Mucosa of gallbladder (tissue), 1 donor: ENCODE results near the gene GAP43. TPM values are rescaled to one million over a fixed set of nuclear protein-coding genes. Genes with fewer than 3 reads are reported as not detected.
A peak's percentile ranks its signal among the peaks of the same experiment; 100 is the strongest.

ENCODE experiments used
- DNase-seq: peaks from one replicate; pipeline ENCODE4 v3.0.0-alpha.2; 2020; ENCODE audit warnings: low spot score
- total RNA-seq: library from RNA; stranded (reverse); gene quantifications from one replicate; pipeline ENCODE4 v1.2.1, GENCODE V29; 2021
- donor health status: DM: no; HTN: no; CAD: no.

The GAP43 gene
- total RNA-seq, 1 donor from 2014 or later = 1.8 TPM

- no peak for DNase-seq
Measured at GRCh38 chr3:115662356-115662755, 39.0 kb downstream of the GAP43 start.

- DNase-seq = no peak
Measured at GRCh38 chr3:115663414-115663813, 40.1 kb downstream of the GAP43 start.

GRCh38 chr3:115666081-115666480, 42.8 kb downstream of the GAP43 start:
- DNase-seq = no peak

- no peak for DNase-seq
Measured at GRCh38 chr3:115666920-115667737, 43.8 kb downstream of the GAP43 start.

GRCh38 chr3:115667738-115668065, 44.4 kb downstream of the GAP43 start:
- DNase-seq = no peak

GRCh38 chr3:115670911-115671310, 47.6 kb downstream of the GAP43 start:
- no peak for DNase-seq

GRCh38 chr3:115671761-115672455, 48.6 kb downstream of the GAP43 start:
- no peak for DNase-seq

- DNase-seq = no peak
Measured at GRCh38 chr3:115673881-115674280, 50.6 kb downstream of the GAP43 start.

GRCh38 chr3:115676336-115676735, 53.0 kb downstream of the GAP43 start:
- no peak for DNase-seq

- no peak for DNase-seq
Measured at GRCh38 chr3:115680803-115681345, 57.6 kb downstream of the GAP43 start.

GRCh38 chr3:115681736-115682135, 58.4 kb downstream of the GAP43 start:
- no peak for DNase-seq

GRCh38 chr3:115683305-115683704, 60.0 kb downstream of the GAP43 start:
- DNase-seq = no peak

- DNase-seq = no peak
Measured at GRCh38 chr3:115683773-115684172, 60.5 kb downstream of the GAP43 start.

GRCh38 chr3:115685097-115685496, 61.8 kb downstream of the GAP43 start:
- DNase-seq = no peak

GRCh38 chr3:115687721-115688120, 64.4 kb downstream of the GAP43 start:
- no peak for DNase-seq

- DNase-seq = no peak
Measured at GRCh38 chr3:115688418-115688817, 65.1 kb downstream of the GAP43 start.

- no peak for DNase-seq
Measured at GRCh38 chr3:115689928-115690327, 66.6 kb downstream of the GAP43 start.

GRCh38 chr3:115691964-115692363, 68.7 kb downstream of the GAP43 start:
- no peak for DNase-seq

GRCh38 chr3:115692887-115693524, 69.7 kb downstream of the GAP43 start:
- DNase-seq = peak; percentile 77

- DNase-seq = no peak
Measured at GRCh38 chr3:115693868-115694267, 70.6 kb downstream of the GAP43 start.

- no peak for DNase-seq
Measured at GRCh38 chr3:115695090-115695489, 71.8 kb downstream of the GAP43 start.

GRCh38 chr3:115697263-115698053, 74.1 kb downstream of the GAP43 start:
- DNase-seq = no peak
